K562 (cell line): ENCODE results near the gene GMPR. TPM values are rescaled to one million over a fixed set of nuclear protein-coding genes. Genes with fewer than 3 reads are reported as not detected.

Source experiments
- ATAC-seq: fragments of 200-7000 bp; cut with Tn5 transposase; 3 replicates; pipeline ENCODE4 v1.9.1; 2020; ENCODE audit warnings: moderate library complexity
- BruUV-seq: library from RNA; stranded (reverse); fragments of 400-500 nt; replicated peaks from 2 replicates; lab custom pipeline; 2021; lab: Mats Ljungman, UMichigan
- CTCF ChIA-PET: fragments of 300-600 bp; formaldehyde crosslinking; extraction: SDS; loops from one replicate; lab custom pipeline; 2021; ENCODE audit warnings: low intra/inter-chr PET ratio; lab: Yijun Ruan, JAX
- POLR2A ChIA-PET: fragments of 300-600, 350-650 bp; sonication (Branson Sonifier 250); formaldehyde crosslinking; extraction: SDS; loops from one replicate; lab custom pipeline; 2021; ENCODE audit warnings: antibody characterized with exemption, inconsistent platforms; lab: Yijun Ruan, JAX
- DNase-seq, 4 experiments: peaks; one replicate each; pipeline versions ENCODE4 v3.0.0 to v3.0.0-alpha.2; 2011 to 2018; ENCODE audit warnings: low spot score in 3 of 4, mixed read lengths in 3 of 4; ENCODE audit errors: extremely low read depth in 1 of 4
- FAIRE-seq: peaks from 2 replicates; lab custom pipeline; 2011; peaks lifted over from hg19 to GRCh38; lab: Jason Lieb, UNC
- H2AFZ ChIP-seq: 2 replicates; pipeline ENCODE4 v1.6.0; 2011; ENCODE audit warnings: low read depth, low read length, control low read depth, inconsistent platforms
- H3K27ac ChIP-seq: fragments of 200-600 bp; 3 replicates; pipeline ENCODE4 v1.8.0; 2011; ENCODE audit warnings: low read depth, mild to moderate bottlenecking, control low read depth, inconsistent platforms, low read length, moderate library complexity, mixed read lengths; ENCODE audit errors: extremely low read depth
- H3K27me3 ChIP-seq, 2 experiments: fragments of 300-600 bp in 1 of 2; 2 replicates in 1 of 2; 3 replicates in 1 of 2; pipeline versions ENCODE4 v1.6.0 to v1.8.0; 2011; ENCODE audit warnings: inconsistent platforms in 2 of 2, low read length in 2 of 2, mild to moderate bottlenecking in 1 of 2, mixed read lengths in 1 of 2, moderate library complexity in 1 of 2; ENCODE audit not compliant: control insufficient read depth in 2 of 2, insufficient read depth in 2 of 2
- H3K36me3 ChIP-seq: fragments of 300-600 bp; 3 replicates; pipeline ENCODE4 v1.8.0; 2011; ENCODE audit warnings: mild to moderate bottlenecking, low read length, inconsistent platforms; ENCODE audit not compliant: control insufficient read depth, insufficient read depth
- H3K4me1 ChIP-seq, 2 experiments: fragments of 200-600 bp in 1 of 2; replicated peaks in 1 of 2; 2 replicates in 1 of 2; 3 replicates in 1 of 2; pipeline versions ENCODE4 v1.5.1 to v1.8.0; 2011; ENCODE audit warnings: inconsistent platforms in 2 of 2, low read length in 2 of 2, mild to moderate bottlenecking in 1 of 2, mixed read lengths in 1 of 2, moderate library complexity in 1 of 2; ENCODE audit not compliant: control insufficient read depth in 2 of 2, insufficient read depth in 2 of 2
- H3K4me2 ChIP-seq: 2 replicates; pipeline ENCODE4 v1.6.1; 2011; ENCODE audit warnings: low read length, control low read depth, inconsistent platforms, mixed read lengths; ENCODE audit not compliant: insufficient read depth
- H3K4me3 ChIP-seq: fragments of 200-600 bp; sonication (generic), shearing (Covaris generic); 2 replicates; pipeline ENCODE4 v1.5.1; 2016; ENCODE audit warnings: control low read depth, inconsistent platforms
- H3K79me2 ChIP-seq: fragments of 200-600 bp; 3 replicates; pipeline ENCODE4 v1.8.0; 2011; ENCODE audit warnings: low read length, inconsistent platforms; ENCODE audit not compliant: control insufficient read depth, insufficient read depth
- H3K9ac ChIP-seq, 2 experiments: 2 replicates each; pipeline versions ENCODE4 v1.6.0 to v1.6.1; 2011; ENCODE audit warnings: low read depth in 2 of 2, low read length in 2 of 2, control low read depth in 1 of 2, inconsistent platforms in 1 of 2, mild to moderate bottlenecking in 1 of 2, mixed read lengths in 1 of 2; ENCODE audit not compliant: insufficient read depth in 1 of 2
- H3K9me1 ChIP-seq: one replicate; pipeline ENCODE4 v1.6.0; 2011; ENCODE audit warnings: inconsistent platforms, mild to moderate bottlenecking, low read length, moderate library complexity; ENCODE audit not compliant: control insufficient read depth, insufficient read depth
- H3K9me3 ChIP-seq: replicated peaks from 2 replicates; pipeline ENCODE4 v1.5.1; 2011; ENCODE audit warnings: low read depth, low read length, inconsistent platforms; ENCODE audit not compliant: control insufficient read depth, insufficient read depth
- H4K20me1 ChIP-seq: replicated peaks from 2 replicates; pipeline ENCODE4 v1.6.1; 2011; ENCODE audit warnings: low read length, inconsistent platforms, mixed read lengths; ENCODE audit not compliant: control insufficient read depth, insufficient read depth
- BCOR ChIP-seq: fragments of 450-650 bp; IDR thresholded peaks from 2 replicates; pipeline ENCODE4 v1.6.1; 2016
- CBX1 ChIP-seq: sonication (generic); IDR thresholded peaks from 2 replicates; pipeline ENCODE4 v1.6.1; 2016; ENCODE audit warnings: antibody characterized with exemption, low read depth, mild to moderate bottlenecking
- CHD2 ChIP-seq: IDR thresholded peaks from 2 replicates; pipeline ENCODE4 v1.6.1; 2011; ENCODE audit warnings: low read depth, low read length
- JUNB ChIP-seq: fragments of 450-650 bp; formaldehyde crosslinking; conservative IDR thresholded peaks from 2 replicates; pipeline ENCODE4 v1.4.0; 2020; ENCODE audit warnings: mild to moderate bottlenecking
- KLF13 ChIP-seq: fragments of 450-650 bp; IDR thresholded peaks from 2 replicates; pipeline ENCODE4 v1.6.1; 2016; ENCODE audit warnings: missing genetic modification characterization, low read depth, mild to moderate bottlenecking, missing compliant biosample characterization, moderate library complexity, borderline replicate concordance
- NR2C1 ChIP-seq, 2 experiments: fragments of 450-650 bp; IDR thresholded peaks; 2 replicates each; pipeline ENCODE4 v1.6.1; 2017; ENCODE audit warnings: mild to moderate bottlenecking in 2 of 2, antibody characterized with exemption in 1 of 2, inconsistent platforms in 1 of 2, missing compliant biosample characterization in 1 of 2, missing genetic modification characterization in 1 of 2
- NUFIP1 ChIP-seq: fragments of 450-650 bp; IDR thresholded peaks from 2 replicates; pipeline ENCODE4 v1.6.1; 2018; ENCODE audit not compliant: partially characterized antibody
- PML ChIP-seq: IDR thresholded peaks from 2 replicates; pipeline ENCODE4 v1.6.1; 2012; ENCODE audit warnings: low read length, inconsistent platforms
- PYGO2 ChIP-seq: fragments of 450-650 bp; IDR thresholded peaks from 2 replicates; pipeline ENCODE4 v1.6.1; 2016; ENCODE audit warnings: mild to moderate bottlenecking, missing genetic modification characterization, moderate library complexity, missing compliant biosample characterization
- TCF7L2 ChIP-seq: fragments of 150-350 bp; IDR thresholded peaks from 2 replicates; pipeline ENCODE4 v1.6.1; 2016; ENCODE audit warnings: low read depth, mild to moderate bottlenecking, low read length, moderate library complexity
- WHSC1 ChIP-seq: IDR thresholded peaks from one replicate; pipeline ENCODE4 v1.6.1; 2012; ENCODE audit warnings: low read length, control low read depth, inconsistent platforms
- YBX1 ChIP-seq: fragments of 450-650 bp; IDR thresholded peaks from 2 replicates; pipeline ENCODE4 v1.7.1; 2016; ENCODE audit warnings: mild to moderate bottlenecking
- ZNF197 ChIP-seq: fragments of 200-800 bp; sonication (Bioruptor generic); IDR thresholded peaks from 2 replicates; pipeline ENCODE4 v1.6.1; 2016; ENCODE audit warnings: low read depth, missing genetic modification characterization, missing compliant biosample characterization
- ZNF239 ChIP-seq: fragments of 250-450 bp; sonication (Bioruptor Pico); IDR thresholded peaks from 2 replicates; pipeline ENCODE4 v1.4.0; 2020; ENCODE audit warnings: mild to moderate bottlenecking
- ZNF408 ChIP-seq: fragments of 250-450 bp; sonication (Bioruptor Pico); IDR thresholded peaks from 2 replicates; pipeline ENCODE4 v1.4.0; 2020; ENCODE audit warnings: low read depth, mild to moderate bottlenecking, moderate library complexity
- ZNF444 ChIP-seq: fragments of 250-450 bp; sonication (Bioruptor Pico); IDR thresholded peaks from 2 replicates; pipeline ENCODE4 v1.4.0; 2020; ENCODE audit warnings: mild to moderate bottlenecking, moderate library complexity
- ZNF644 ChIP-seq: fragments of 200-800 bp; sonication (Bioruptor generic); IDR thresholded peaks from 2 replicates; pipeline ENCODE4 v1.6.1; 2016; ENCODE audit warnings: low read depth, missing genetic modification characterization, missing compliant biosample characterization
- ZNF766 ChIP-seq: fragments of 200-800 bp; sonication (Bioruptor generic); conservative IDR thresholded peaks from 2 replicates; pipeline ENCODE4 v1.6.1; 2016; ENCODE audit warnings: missing genetic modification characterization, missing compliant biosample characterization
- WGBS: fragments of 100-300 bp; shearing (Covaris generic); methylation state at CpG from one replicate; pipeline ENCODE4 v1.1.6; 2016; ENCODE audit warnings: low coverage, mixed read lengths; ENCODE audit not compliant: insufficient coverage; ENCODE audit errors: missing lambda C conversion rate; 5-methylcytosine and 5-hydroxymethylcytosine counted together
- in situ Hi-C: fragments of 300-500 bp; cut with MboI; formaldehyde crosslinking; loops from 4 replicates; pipeline ENCODE4 v1.15.0; 2018; ENCODE audit warnings: inconsistent platforms, mixed read lengths
- intact Hi-C: fragments of 100-400 bp; cut with micrococcal nuclease; formaldehyde crosslinking; loops from 2 replicates; pipeline ENCODE4 v1.14.2; 2022
- polyA plus RNA-seq, 8 experiments: library from polyadenylated mRNA; depleted of rRNA in 4 of 8; stranded (reverse) in 5 of 8; unstranded in 3 of 8; fragments of >200 nt; fragmentation: Nextera tagmentation in 2 of 8; fragmentation: Illumina TruSeq in 1 of 8; extraction: Ambion mirVana in 2 of 8; extraction: Trizol in 1 of 8; gene quantifications; 2 replicates each; pipeline versions ENCODE4 v1.2.1 to v1.2.3, GENCODE V29; 2011 to 2014; ENCODE audit warnings: inconsistent platforms in 1 of 8, missing spikeins in 1 of 8
- total RNA-seq, 7 experiments: library from RNA; depleted of rRNA in 6 of 7; stranded (reverse); fragments of >200 nt in 6 of 7; fragmentation: Illumina TruSeq in 2 of 7; extraction: Trizol in 2 of 7; gene quantifications; 2 replicates each; pipeline versions ENCODE4 v1.2.1 to v1.2.3, GENCODE V29; 2011 to 2021; ENCODE audit warnings: low replicate concordance in 1 of 7
- TF ChIP-seq, protein P1 (sequence below): fragments of 450-650 bp; IDR thresholded peaks from 2 replicates; pipeline ENCODE4 v1.6.1; 2016; ENCODE audit warnings: antibody characterized with exemption
- TF ChIP-seq, protein P2 (sequence below): fragments of 250-450 bp; sonication (Bioruptor Pico); IDR thresholded peaks from 2 replicates; pipeline ENCODE4 v1.5.0; 2021; ENCODE audit warnings: mild to moderate bottlenecking, borderline replicate concordance

Gene GMPR
- total and polyA plus RNA-seq, 9 of the 15 experiments (the other 6 are each of a cell fraction or from before 2014, with no cell fraction given) = 34.6 to 83.7 (median 49.8) TPM

DNA sequence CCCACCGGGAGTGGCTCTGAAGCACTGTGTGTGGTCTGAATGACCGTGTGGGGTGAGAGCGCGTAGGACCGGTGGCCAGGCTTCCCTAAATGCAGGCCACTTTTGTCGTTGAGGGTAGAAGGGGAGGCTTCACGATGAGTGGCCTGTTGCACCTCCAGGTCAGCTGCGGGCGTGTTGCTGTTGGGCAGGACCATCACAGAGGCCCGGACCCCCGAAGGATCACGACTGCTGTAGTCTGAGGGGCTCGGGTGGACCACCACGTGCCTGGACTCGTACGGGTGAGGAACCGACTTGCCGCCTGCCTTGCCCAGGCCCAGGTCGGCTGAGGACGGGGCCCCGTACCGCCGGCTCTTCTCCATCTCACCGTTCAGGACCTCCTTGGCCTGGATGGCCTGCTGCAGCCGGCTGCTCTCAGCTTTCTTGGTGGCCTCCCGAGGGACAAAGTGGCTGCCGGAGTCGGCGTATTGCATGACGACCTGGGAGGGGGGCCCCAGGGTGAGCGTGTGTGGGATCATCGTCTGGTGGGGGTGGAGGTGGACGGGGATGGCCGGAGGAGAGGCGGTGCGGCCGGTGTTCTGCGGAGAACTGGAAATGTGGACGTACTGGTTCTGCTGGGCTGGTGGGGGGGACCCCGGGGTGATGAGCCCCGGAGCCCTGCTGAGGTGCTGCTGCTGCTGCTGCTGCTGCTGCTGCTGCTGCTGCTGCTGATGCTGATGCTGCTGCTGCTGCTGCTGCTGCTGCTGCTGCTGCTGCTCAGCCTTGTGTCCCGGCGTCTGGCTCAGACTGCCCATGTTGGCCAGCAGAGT lies 88.8 kb downstream of the GMPR start:
- TF ChIP-seq ZNF444 (CRISPR knock-in tag) = no peak
- no peak for TF ChIP-seq CBX1
- TF ChIP-seq WHSC1 = no peak
- TF ChIP-seq ZNF408 (CRISPR knock-in tag) = no peak
- no peak for TF ChIP-seq TCF7L2
- TF ChIP-seq, protein P1, sequence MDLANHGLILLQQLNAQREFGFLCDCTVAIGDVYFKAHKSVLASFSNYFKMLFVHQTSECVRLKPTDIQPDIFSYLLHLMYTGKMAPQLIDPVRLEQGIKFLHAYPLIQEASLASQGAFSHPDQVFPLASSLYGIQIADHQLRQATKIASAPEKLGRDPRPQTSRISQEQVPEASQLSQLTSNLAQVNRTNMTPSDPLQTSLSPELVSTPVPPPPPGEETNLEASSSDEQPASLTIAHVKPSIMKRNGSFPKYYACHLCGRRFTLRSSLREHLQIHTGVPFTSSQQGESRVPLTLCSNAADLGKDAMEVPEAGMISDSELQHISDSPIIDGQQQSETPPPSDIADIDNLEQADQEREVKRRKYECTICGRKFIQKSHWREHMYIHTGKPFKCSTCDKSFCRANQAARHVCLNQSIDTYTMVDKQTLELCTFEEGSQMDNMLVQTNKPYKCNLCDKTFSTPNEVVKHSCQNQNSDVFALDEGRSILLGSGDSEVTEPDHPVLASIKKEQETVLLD = no peak
- TF ChIP-seq NUFIP1 = no peak
- TF ChIP-seq YBX1 = no peak
- no peak for TF ChIP-seq KLF13 (tag)
- TF ChIP-seq CHD2 = no peak
- no peak for TF ChIP-seq JUNB (CRISPR knock-in tag)
- TF ChIP-seq ZNF766 (CRISPR knock-in tag) = no peak
- no peak for TF ChIP-seq ZNF239 (CRISPR knock-in tag)
- no peak for TF ChIP-seq PYGO2
- TF ChIP-seq BCOR = no peak
- TF ChIP-seq ZNF197 = no peak
- TF ChIP-seq, protein P2, sequence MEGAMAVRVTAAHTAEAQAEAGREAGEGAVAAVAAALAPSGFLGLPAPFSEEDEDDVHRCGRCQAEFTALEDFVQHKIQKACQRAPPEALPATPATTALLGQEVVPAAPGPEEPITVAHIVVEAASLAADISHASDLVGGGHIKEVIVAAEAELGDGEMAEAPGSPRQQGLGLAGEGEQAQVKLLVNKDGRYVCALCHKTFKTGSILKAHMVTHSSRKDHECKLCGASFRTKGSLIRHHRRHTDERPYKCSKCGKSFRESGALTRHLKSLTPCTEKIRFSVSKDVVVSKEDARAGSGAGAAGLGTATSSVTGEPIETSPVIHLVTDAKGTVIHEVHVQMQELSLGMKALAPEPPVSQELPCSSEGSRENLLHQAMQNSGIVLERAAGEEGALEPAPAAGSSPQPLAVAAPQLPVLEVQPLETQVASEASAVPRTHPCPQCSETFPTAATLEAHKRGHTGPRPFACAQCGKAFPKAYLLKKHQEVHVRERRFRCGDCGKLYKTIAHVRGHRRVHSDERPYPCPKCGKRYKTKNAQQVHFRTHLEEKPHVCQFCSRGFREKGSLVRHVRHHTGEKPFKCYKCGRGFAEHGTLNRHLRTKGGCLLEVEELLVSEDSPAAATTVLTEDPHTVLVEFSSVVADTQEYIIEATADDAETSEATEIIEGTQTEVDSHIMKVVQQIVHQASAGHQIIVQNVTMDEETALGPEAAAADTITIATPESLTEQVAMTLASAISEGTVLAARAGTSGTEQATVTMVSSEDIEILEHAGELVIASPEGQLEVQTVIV = no peak
- no peak for TF ChIP-seq NR2C1 (IDR thresholded peaks at IDR 0.05)
- TF ChIP-seq NR2C1 (tag; IDR thresholded peaks at IDR 0.05) = no peak
- TF ChIP-seq PML = no peak
- no peak for TF ChIP-seq ZNF644 (tag)
- no peaks in the 10 kb centered on the region for H3K9me1 ChIP-seq
- H3K27me3 ChIP-seq = no peaks in the 10 kb centered on the region; a peak in 1 of 5 replicates
- peaks cover 21 to 24% of the 10 kb centered on the region in 2 experiments for H3K4me1 ChIP-seq
- no peaks in the 10 kb centered on the region for H3K36me3 ChIP-seq
- FAIRE-seq = no peak
- in situ Hi-C loops = no loop called here
- no peak overlapping the region for H3K9ac ChIP-seq
- intact Hi-C loops = no loop called here
- CTCF ChIA-PET = interaction anchor here (0.6 kb wide), 1 partner anchor 114 kb away, joined by 7 read pairs; no protein-coding TSS in a partner anchor
- no peak for DNase-seq
- no TSS peak for BruUV-seq
- H3K9me3 ChIP-seq = no peaks in the 10 kb centered on the region
- H3K4me2 ChIP-seq = no peak overlapping the region
- H4K20me1 ChIP-seq = no peaks in the 10 kb centered on the region
- 73% methylated on average over 39 of the region's 43 CpGs for WGBS
- POLR2A ChIA-PET = no interaction called here
- no peak for ATAC-seq
- no peak overlapping the region for H3K4me3 ChIP-seq
- no peak overlapping the region for H3K27ac ChIP-seq
- H2AFZ ChIP-seq = no peak overlapping the region
- H3K79me2 ChIP-seq = no peaks in the 10 kb centered on the region
